GM18508 (cell line): ENCODE data around the gene WIPI1.
"Not testable (repeated sequence)": the region's sequence is repeated elsewhere in the genome, so short reads cannot be mapped to it uniquely, and the experiment has no call there.

ENCODE experiments used
- ATAC-seq: cut with Tn5 transposase; IDR thresholded peaks from one replicate; pipeline ENCODE4 v1.9.1; 2021; ENCODE audit warnings: moderate number of reproducible peaks; ENCODE audit not compliant: insufficient read depth, unreplicated experiment

The WIPI1 gene

GRCh38 chr17:68390888-68391545 is 66.3 kb downstream of the WIPI1 start:
- no peak for ATAC-seq

- no peak for ATAC-seq
Measured at GRCh38 chr17:68389041-68389440, 68.3 kb downstream of the WIPI1 start.

DNA sequence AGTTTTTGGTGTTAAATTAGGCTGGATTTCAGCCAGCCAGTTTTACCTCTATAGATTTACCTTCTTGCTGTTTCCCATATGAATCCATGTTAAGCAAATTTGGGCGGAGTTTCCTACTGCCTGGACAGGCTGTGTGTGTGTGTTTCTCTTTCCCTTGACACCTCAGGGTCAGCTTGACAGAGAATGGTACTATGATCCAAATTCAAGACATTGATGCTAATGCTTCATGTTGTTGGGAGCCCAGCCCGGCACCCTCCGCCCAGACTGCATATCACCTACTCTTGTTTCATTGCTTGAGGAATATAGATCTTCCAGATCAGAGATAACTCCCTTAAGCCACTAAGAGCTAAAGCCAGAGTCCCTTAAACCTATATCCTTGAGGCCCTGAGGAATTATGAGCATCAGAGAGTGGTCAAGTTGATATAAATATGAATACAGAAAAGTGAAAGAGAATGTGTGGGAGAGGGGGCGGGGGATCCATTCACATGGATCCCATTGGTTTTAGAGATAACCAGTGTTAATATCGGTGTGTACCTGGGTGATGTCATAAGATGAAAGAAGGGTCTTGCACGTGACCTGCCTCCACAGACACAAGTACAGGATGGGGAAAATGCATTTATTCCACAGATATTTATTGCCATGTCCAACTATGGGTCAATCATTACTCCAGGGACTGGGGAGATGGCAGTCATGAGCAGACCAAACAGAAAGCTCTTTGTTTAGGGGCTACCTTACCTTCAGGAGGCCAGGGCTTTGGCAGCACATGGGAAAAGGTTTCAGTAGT is 69.7 kb downstream of the WIPI1 start:
- ATAC-seq: no peak

DNA sequence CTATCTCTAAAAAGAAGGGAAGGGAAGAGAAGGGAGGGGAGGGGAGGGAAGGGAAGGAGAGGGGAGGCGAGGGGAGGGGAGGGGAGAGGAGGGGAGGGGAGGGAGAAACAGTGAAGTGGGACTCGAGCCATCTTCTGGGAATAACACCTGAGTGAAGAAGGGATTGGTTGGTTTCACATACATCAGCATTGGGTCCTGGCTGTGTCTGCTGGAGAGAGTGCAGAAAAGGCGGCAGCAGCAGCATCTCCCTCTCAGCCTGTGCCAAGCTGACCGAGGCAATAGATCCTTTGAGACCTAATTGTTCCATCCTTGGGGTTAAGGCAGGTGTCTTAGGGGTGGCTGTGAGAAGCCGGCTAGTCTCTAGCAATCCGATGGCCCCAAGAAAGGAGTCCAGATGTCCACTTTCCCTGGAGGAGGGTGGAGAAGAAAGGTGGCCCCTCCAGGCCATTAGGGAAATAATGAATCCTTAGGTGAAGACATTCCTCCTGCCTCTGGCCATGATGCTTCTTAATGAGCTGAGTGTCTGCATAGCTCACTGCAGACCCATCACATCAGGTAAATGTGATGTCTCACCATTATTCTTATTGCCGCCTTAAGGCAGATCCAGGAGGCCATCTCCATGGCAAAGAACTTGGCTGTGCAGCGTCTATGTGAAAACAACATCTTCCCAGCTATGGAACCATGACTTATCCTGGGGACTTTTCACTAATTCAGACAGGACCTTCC is 71.6 kb downstream of the WIPI1 start:
- no peak for ATAC-seq

- ATAC-seq: no peak
Measured at GRCh38 chr17:68384941-68385340, 72.4 kb downstream of the WIPI1 start.

DNA sequence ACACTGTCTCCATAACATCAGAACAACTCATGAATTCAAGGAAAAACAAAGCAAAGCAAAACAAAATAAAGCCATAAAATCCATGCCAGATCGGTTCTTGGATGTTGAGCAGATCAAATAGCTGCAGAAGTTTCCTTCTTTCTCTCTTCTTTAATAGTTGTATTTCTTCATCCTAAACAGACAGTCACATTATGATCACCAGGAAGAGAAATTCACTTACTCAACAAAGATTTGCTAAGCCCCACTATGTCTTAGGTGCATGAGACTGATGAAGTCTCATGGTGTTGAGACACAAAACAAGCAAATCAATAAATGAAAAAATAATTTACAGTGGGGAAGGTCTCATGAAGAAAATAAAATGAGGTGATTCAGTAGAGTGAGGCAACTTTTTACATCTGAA is 72.8 kb downstream of the WIPI1 start:
- no peak for ATAC-seq

DNA sequence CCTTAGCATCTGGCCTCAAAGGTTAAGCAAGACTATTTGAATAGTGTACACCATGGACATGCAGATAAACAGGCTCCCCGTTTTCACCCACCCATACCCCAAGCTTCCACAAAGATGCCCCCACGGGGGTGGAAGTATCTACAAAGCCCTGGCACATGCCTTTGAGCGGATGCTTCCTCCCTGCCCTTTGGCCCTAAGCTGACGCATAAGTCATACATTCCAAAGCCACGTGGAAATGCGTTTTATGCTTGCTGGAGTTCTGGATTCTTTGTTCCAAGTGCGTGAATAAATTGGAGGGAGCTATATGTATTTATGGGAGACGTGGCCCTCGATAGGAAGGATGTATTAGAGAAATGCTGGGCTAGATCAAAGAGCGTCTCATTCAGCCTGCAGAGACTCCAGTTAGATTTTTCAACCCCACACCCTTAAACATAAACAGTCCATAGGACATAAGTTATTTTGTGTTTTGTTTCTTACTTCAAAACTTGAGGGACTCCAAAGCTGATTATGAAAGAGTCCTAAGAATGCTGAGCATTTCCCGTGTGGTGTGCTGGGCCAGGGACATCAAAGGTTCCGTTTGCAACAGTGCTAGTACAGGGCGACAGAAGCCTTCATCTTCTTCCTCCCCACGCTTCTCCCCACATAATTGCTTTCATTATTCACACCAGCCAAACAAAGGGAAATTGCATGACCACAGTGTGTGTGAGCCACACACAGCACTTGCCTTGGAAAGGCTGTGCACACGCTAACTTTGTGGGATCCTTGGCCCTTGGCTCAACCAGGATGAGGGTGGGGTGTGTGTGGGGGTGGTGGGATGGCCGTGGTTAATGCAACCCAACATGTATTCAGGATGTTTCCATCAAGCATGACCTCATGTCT is 73.6 kb downstream of the WIPI1 start:
- ATAC-seq: no peak

DNA sequence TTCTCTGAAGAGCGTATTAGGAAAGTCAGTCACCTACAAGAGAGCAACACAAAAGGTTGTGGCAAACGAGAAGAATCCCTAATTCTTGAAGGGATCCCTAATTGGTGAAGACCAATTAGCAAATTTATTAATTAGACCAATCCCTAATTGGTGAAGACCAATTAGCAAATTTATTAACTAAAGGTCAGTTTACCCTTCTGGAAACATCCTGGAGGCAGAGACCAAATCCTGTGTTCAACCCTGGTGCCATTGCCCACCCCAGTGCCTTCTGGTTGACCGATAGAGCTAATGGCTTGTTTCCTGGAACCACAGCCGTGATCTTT is 74.2 kb downstream of the WIPI1 start:
- ATAC-seq: no peak

DNA sequence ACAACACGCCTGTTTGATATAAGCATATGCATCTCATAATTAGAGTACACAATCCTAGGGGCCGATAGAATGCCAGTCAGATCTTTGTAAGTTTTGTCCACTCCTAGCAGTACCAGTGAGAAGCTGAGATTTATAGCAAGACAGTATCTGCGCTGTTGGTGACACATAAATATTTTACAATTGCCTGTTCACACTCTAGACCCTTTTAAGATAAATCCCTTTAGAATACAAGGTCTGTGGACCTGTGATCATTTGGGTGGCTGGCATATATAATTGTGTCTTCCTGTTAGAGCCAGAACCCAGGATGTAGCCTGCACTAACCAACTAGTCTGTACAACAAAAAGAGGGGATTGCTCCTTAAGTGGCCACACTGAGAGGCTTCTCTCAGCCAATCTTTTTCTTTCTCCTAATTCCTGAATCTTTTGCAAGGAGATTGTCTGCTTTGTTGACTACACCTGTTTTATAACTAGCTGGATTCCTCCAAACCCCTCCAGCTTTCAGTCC is 74.7 kb downstream of the WIPI1 start:
- no peak for ATAC-seq

- no peak for ATAC-seq
Measured at GRCh38 chr17:68381076-68381900, 76.0 kb downstream of the WIPI1 start.

DNA sequence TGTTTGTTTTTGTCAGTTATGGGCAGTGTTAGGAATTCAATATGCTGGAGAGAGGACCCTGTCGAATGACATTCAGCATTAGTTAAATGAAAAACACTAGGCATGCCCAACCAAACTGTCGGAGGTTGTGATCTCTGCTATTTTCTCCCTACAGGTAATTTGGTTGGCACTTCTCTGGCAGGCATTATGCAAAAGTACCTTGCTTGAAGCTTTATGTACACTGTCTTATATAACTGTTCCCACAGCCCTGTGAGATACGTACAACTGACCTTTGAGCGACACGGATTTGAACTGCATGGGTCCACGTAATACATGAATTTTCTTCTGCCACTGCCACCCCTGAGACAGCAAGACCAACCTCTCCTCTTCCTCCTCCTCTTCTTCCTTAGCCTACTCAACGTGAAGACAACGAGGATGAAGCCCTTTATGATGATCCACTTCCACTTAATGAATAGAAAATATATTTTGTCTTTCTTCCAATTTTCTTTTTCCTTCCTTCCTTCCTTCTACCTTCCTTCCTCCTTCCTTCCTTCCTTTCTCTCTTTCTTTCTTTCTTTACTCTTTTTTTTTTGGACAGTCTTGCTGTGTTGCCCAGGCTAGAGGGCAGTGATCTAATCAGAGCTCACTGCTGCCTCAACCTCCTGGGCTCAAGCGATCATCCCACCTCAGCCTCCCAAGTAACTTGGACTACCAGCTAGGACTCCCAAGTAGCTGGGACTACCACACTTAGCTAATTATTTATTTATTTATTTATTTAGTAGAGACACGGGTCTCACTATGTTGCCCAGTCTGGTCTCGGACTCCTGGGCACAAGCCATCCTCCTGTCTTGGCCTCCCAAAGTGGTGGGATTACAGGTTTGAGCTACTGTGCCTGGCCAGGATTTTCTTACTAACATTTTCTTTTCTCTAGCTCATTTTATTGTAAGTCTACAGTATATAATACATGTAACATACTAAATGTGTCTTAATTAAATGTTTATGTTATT is 77.3 kb downstream of the WIPI1 start:
- ATAC-seq: no peak

- ATAC-seq: no peak
Measured at GRCh38 chr17:68379177-68379510, 78.2 kb downstream of the WIPI1 start.

GRCh38 chr17:68378268-68379176 is 78.8 kb downstream of the WIPI1 start:
- no peak for ATAC-seq

- ATAC-seq: no peak
Measured at GRCh38 chr17:68377771-68378267, 79.5 kb downstream of the WIPI1 start.

DNA sequence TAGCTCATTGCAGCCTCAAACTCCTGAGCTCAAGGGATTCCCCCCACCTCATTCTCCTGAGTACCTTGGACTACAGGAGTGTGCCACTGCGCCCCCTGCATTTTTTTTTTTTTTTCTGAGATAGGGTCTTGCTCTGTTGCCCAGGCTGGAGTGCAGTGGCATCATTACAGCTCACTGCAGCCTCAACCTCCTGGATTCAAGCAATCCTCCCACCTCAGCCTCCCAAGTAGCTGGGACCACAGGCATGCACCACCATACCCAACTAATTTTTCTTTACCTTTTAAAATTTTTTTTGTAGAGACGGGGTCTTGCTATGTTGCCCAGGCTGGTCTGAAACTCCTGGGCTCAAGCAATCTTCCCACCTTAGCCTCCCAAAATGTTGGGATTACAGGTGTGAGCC is 81.1 kb downstream of the WIPI1 start:
- not testable (repeated sequence) for ATAC-seq

DNA sequence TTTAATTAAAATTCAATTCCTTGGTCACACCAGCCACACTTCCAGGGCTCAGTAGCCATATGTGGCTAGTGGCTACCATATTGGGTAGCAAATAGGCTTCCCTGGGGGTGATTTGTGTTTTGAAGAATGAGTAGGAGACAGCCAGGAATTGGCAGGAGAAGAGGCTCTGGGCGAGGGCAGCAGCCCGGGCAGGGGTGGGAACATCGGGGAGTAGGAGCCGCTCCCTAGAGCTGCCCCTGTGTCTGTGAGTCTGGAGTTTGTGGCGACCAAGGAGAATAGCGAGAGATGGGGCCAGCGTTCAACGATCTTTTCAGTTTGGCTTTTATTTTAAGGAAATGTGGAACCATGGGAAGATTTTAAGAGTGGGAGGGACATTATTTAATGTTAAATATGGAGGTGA is 81.7 kb downstream of the WIPI1 start:
- ATAC-seq: no peak
